ENCODE results near the gene GTF2H4. TPM values are rescaled to one million over a fixed set of nuclear protein-coding genes. Genes with fewer than 3 reads are reported as not detected.

The GTF2H4 gene
- total and polyA plus RNA-seq, 10 of the 15 experiments (the other 5 are each of a cell fraction or from before 2014, with no cell fraction given) = 1.1 to 43.8 (median 18.9) TPM

DNA sequence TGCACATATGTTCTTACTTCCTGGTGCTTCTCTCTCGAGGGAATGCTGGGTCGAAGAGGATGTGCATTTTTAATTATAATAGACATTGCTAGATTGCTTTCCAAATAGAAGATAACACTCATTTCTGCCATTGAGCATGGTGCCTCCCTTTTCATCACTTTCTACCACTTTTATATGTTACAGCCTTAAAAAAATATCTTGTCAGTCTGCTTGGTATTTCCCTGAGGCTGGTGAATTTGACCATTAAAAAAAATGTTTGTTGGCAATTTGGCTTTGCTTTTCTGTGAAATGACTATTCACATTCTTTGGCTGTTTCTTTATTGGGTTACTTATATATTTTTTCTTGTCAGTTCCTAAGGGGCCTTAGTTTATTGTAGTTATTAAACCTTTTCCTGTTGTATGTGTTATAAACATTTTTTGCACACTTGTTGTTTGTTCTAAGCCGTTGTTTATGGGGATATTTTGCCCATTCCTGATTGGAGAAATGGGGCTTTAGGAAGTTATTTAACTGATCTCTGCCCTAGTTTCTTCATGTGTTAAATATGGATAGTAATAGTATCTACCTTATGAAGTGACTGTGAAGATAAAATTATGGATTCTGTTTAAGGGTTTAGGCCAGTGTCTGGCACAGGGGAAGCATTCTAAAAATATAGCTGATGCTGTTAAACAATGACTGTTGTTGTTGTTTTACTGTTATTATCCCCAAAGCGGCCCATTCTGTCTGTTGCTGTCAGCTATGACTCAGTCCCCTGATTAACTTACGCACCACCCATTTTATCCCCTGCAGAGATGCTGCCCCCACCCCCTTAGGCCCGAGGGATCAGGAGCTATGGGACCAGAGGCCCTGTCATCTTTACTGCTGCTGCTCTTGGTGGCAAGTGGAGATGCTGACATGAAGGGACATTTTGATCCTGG is 19.8 kb upstream of the GTF2H4 start:
- no peak overlapping the region for H3K27ac ChIP-seq (ENCODE audit: control insufficient read depth, insufficient read depth)
- H3K4me1 ChIP-seq (ENCODE audit: control insufficient read depth, insufficient read depth, low read length) = peaks cover 24% of the 10 kb centered on the region
- H3K9ac ChIP-seq (ENCODE audit: control insufficient read depth, insufficient read depth, low read length) = no peak overlapping the region
- RAD21 ChIA-PET (ENCODE audit: unreplicated experiment) = interaction anchor here (3.1 kb wide), 1 partner anchor 26 kb away, joined by 18 read pairs; the partner anchor contains the start of gene VARS2
- H3K36me3 ChIP-seq (ENCODE audit: control insufficient read depth in 2 of 2, insufficient read depth in 2 of 2, low read length in 1 of 2) = peaks cover 0 to 6% of the 10 kb centered on the region in 2 experiments; a peak in 3 of 4 replicates
- TF ChIP-seq MYC (IDR thresholded peaks at IDR 0.05; ENCODE audit: insufficient read depth, insufficient read length, insufficient replicate concordance, low read length, severe bottlenecking) (no peak), ZNF622 (IDR thresholded peaks at IDR 0.05) (no peak), HSF1 (IDR thresholded peaks at IDR 0.05; ENCODE audit: low read depth, low read length) (no peak), ASH2L (IDR thresholded peaks at IDR 0.05; ENCODE audit: borderline replicate concordance, low read depth) (no peak), EED (IDR thresholded peaks at IDR 0.05; ENCODE audit: low read depth) (no peak), ATF2 (IDR thresholded peaks at IDR 0.05; ENCODE audit: low read length) (no peak), PAX8 (IDR thresholded peaks at IDR 0.05) (no peak), SMAD1 (IDR thresholded peaks at IDR 0.05; ENCODE audit: low read depth, partially characterized antibody) (no peak), BACH1 (IDR thresholded peaks at IDR 0.05; ENCODE audit: borderline replicate concordance) (no peak), SMC3 (IDR thresholded peaks at IDR 0.05; ENCODE audit: borderline replicate concordance, low read length) (no peak), FOXK2 (IDR thresholded peaks at IDR 0.05) (no peak)
- TF ChIP-seq, protein P1, sequence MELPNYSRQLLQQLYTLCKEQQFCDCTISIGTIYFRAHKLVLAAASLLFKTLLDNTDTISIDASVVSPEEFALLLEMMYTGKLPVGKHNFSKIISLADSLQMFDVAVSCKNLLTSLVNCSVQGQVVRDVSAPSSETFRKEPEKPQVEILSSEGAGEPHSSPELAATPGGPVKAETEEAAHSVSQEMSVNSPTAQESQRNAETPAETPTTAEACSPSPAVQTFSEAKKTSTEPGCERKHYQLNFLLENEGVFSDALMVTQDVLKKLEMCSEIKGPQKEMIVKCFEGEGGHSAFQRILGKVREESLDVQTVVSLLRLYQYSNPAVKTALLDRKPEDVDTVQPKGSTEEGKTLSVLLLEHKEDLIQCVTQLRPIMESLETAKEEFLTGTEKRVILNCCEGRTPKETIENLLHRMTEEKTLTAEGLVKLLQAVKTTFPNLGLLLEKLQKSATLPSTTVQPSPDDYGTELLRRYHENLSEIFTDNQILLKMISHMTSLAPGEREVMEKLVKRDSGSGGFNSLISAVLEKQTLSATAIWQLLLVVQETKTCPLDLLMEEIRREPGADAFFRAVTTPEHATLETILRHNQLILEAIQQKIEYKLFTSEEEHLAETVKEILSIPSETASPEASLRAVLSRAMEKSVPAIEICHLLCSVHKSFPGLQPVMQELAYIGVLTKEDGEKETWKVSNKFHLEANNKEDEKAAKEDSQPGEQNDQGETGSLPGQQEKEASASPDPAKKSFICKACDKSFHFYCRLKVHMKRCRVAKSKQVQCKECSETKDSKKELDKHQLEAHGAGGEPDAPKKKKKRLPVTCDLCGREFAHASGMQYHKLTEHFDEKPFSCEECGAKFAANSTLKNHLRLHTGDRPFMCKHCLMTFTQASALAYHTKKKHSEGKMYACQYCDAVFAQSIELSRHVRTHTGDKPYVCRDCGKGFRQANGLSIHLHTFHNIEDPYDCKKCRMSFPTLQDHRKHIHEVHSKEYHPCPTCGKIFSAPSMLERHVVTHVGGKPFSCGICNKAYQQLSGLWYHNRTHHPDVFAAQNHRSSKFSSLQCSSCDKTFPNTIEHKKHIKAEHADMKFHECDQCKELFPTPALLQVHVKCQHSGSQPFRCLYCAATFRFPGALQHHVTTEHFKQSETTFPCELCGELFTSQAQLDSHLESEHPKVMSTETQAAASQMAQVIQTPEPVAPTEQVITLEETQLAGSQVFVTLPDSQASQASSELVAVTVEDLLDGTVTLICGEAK (IDR thresholded peaks at IDR 0.05; ENCODE audit: borderline replicate concordance) = no peak
- TF ChIP-seq, protein P2, sequence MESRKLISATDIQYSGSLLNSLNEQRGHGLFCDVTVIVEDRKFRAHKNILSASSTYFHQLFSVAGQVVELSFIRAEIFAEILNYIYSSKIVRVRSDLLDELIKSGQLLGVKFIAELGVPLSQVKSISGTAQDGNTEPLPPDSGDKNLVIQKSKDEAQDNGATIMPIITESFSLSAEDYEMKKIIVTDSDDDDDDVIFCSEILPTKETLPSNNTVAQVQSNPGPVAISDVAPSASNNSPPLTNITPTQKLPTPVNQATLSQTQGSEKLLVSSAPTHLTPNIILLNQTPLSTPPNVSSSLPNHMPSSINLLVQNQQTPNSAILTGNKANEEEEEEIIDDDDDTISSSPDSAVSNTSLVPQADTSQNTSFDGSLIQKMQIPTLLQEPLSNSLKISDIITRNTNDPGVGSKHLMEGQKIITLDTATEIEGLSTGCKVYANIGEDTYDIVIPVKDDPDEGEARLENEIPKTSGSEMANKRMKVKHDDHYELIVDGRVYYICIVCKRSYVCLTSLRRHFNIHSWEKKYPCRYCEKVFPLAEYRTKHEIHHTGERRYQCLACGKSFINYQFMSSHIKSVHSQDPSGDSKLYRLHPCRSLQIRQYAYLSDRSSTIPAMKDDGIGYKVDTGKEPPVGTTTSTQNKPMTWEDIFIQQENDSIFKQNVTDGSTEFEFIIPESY (IDR thresholded peaks at IDR 0.05) = no peak
- 27% methylated on average over 6 of the region's 6 CpGs for WGBS (ENCODE audit: insufficient coverage, insufficient replicate concordance, low lambda C conversion rate, missing lambda C conversion rate)
- H3K27me3 ChIP-seq (replicated peaks in 1 of 2; ENCODE audit: control insufficient read depth in 2 of 2, insufficient read depth in 2 of 2, low read length in 1 of 2) = no peaks in the 10 kb centered on the region
- no TSS peak for BruUV-seq (replicated peaks)
- intact Hi-C loops (cut with micrococcal nuclease; ENCODE audit: unreplicated experiment) (no loop called here), in situ Hi-C loops (cut with MboI) (no loop called here)
- H3K79me2 ChIP-seq (ENCODE audit: control insufficient read depth, insufficient read depth, low read length) = peaks cover 10% of the 10 kb centered on the region
- CTCF ChIA-PET = interaction anchor here (1.0 to 6.7 kb wide), 4 partner anchors 21 to 199 kb away, joined by 3 to 71 read pairs (median 4); partner anchors contain the start of gene VARS2
- H3K4me2 ChIP-seq (ENCODE audit: control insufficient read depth, insufficient read depth) = no peak overlapping the region
- no peaks in the 10 kb centered on the region for H3K9me3 ChIP-seq (replicated peaks; ENCODE audit: control insufficient read depth, insufficient read depth, low read length)
- no peak overlapping the region for H3K4me3 ChIP-seq
- no peak for ATAC-seq
- no peaks in the 10 kb centered on the region for H4K20me1 ChIP-seq (ENCODE audit: control insufficient read depth, insufficient read depth)
- H2AFZ ChIP-seq (ENCODE audit: control insufficient read depth, low read depth, low read length) = no peak overlapping the region
- SMC1A ChIA-PET (ENCODE audit: uncharacterized antibody, unreplicated experiment) = interaction anchor here (1.2 to 2.0 kb wide), 3 partner anchors 25 to 59 kb away, joined by 3 to 6 read pairs (median 4); partner anchors contain the start of gene VARS2
- POLR2A ChIA-PET = interaction anchor here (0.9 to 1.8 kb wide), 2 partner anchors 20 to 26 kb away, joined by 4 to 5 read pairs; partner anchors contain the start of genes GTF2H4 and VARS2
- no peak for FAIRE-seq
- DNase-seq (ENCODE audit: low read depth, low spot score) = no peak
